Pancreas (tissue), 10 donors: ENCODE measurements around the gene NEDD9. TPM values are rescaled to one million over a fixed set of nuclear protein-coding genes. Genes with fewer than 3 reads are reported as not detected.

Source experiments
- ATAC-seq, 4 donors: fragments of 200-7000 bp; cut with Tn5 transposase; one replicate each; pipeline versions ENCODE4 v1.8.0 to v1.9.1; 2020; ENCODE audit warnings: mild to moderate bottlenecking in 4 of 4, moderate library complexity in 4 of 4
- DNase-seq, 6 donors: peaks; one replicate each; pipeline ENCODE4 v3.0.0-alpha.2; 2020
- FAIRE-seq: peaks from 2 replicates; lab custom pipeline; 2012; peaks lifted over from hg19 to GRCh38; lab: Jason Lieb, UNC
- H3K27ac ChIP-seq, 4 donors: fragments of 200-600 bp; sonication (generic); 1 replicate in 3 of 4; 2 replicates in 1 of 4; pipeline versions ENCODE4 v1.5.0 to v1.8.0; 2020
- H3K27me3 ChIP-seq, 4 donors: fragments of 200-600 bp; one replicate each; pipeline ENCODE4 v1.8.0; 2021
- H3K36me3 ChIP-seq, 3 donors: fragments of 200-600 bp; sonication (generic) in 1 of 3; one replicate each; pipeline versions ENCODE4 v1.5.0 to v1.8.0; 2020 to 2021
- H3K4me1 ChIP-seq, 3 donors: fragments of 200-600 bp; one replicate each; pipeline ENCODE4 v1.8.0; 2021
- H3K4me3 ChIP-seq, 4 donors: fragments of 200-600 bp; sonication (generic) in 2 of 4; one replicate each; pipeline versions ENCODE4 v1.5.0 to v1.8.0; 2020 to 2021
- H3K9me3 ChIP-seq, 4 donors: fragments of 200-600 bp; one replicate each; pipeline ENCODE4 v1.8.0; 2021
- CTCF ChIP-seq, 4 donors: fragments of 200-600 bp; sonication (generic) in 3 of 4; IDR thresholded peaks; one replicate each; pipeline versions ENCODE4 v1.5.0 to v1.8.0; 2021; ENCODE audit warnings: antibody characterized with exemption in 4 of 4
- WGBS, 2 donors: extraction: QIAGEN DNeasy Blood & Tissue Kit; methylation state at CpG; one replicate each; pipeline ENCODE4 v1.1.7; 2013; 5-methylcytosine and 5-hydroxymethylcytosine counted together
- intact Hi-C, 3 donors: fragments of 100-400 bp; cut with DNase I; formaldehyde crosslinking; loops; one replicate each; pipeline versions ENCODE4 v1.11.1 to v1.14.2; 2022
- polyA plus RNA-seq, 2 donors: library from polyadenylated mRNA; stranded (reverse); fragments of 200-250 nt; gene quantifications; one replicate each; pipeline ENCODE4 v1.2.3, GENCODE V29; 2013
- total RNA-seq, 6 donors: library from RNA; stranded (reverse); fragmentation: NEBNext Ultra II Directional in 4 of 6; extraction: Animal tissue kit (Norgen Biotek cat#: 25700) in 4 of 6; gene quantifications; one replicate each; pipeline versions ENCODE4 v1.2.1 to v1.2.4, GENCODE V29; 2021 to 2023
- donor health status: healthy with polysubstance abuse.
- donor health status: DM: no; HTN: no; CAD: no; lungs with moderate emphysema.
- donor health status: DM: no; HTN: no; CAD: no.
- donor health status: control.
- donor health status: control.
- donor health status: Bipolar disorder and iron deficiency.
- donor health status: DM: yes; HTN: yes; CAD: no.
- donor health status: DM: no; HTN: no; CAD: no.
- donor health status: DM: no; HTN: no; CAD: no.
- donor health status: DM: yes; HTN: yes; CAD: no.

The NEDD9 gene
- total and polyA plus RNA-seq, 8 donors = 4.8 to 13.2 (median 8.3) TPM

DNA sequence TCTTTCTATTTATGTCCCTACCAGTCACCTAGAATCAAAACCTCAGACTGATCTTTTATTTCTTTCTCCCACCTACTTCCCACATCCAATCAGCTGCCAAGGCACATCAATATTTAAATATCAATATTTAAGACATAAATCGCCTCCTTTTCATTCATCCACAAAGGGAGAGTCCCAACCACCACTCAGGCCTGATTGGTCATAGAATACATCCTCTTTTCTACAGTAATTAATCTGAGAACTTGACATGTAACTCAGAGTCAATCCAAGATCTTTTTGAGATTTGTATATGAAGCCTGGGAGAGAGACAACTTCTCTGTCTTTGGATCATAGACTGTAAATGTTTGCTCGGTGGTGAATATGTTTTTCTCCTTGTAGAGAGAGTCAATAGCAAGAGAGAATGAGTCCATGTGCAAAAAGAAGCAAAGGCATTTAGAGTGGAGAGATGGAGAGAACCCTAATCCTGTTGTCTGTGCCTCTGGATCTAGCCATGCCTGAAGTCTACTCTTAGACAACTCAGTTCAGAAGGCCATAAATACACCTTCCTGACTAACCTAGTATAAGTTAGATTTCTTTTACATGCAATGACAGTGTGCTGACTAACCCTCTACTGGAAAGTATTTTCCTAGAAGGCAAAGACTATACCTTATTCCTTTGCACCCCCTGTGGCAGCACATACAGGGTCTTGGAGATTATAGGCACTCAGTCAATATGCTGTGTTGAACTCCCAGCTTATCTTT lies 12.1 kb upstream of the NEDD9 start:
- H3K36me3 ChIP-seq = no peaks in the 10 kb centered on the region
- H3K9me3 ChIP-seq = no peaks in the 10 kb centered on the region
- ATAC-seq (no peak), DNase-seq (no peak), FAIRE-seq (no peak)
- no peaks in the 10 kb centered on the region for H3K27me3 ChIP-seq
- H3K4me1 ChIP-seq = peaks cover 0 to 3% (median 0%) of the 10 kb centered on the region in 3 donors
- H3K4me3 ChIP-seq = no peak overlapping the region
- intact Hi-C loops = loop anchor here in 2 of 3 donors (5.0 to 10.0 kb wide), 2 partner anchors 248 to 250 kb away; no protein-coding TSS in a partner anchor
- no peak for TF ChIP-seq CTCF (IDR thresholded peaks at IDR 0.05)
- no peak overlapping the region for H3K27ac ChIP-seq
- WGBS, 2 donors = 47 to 59% methylated on average over 2 of the region's 2 CpGs

DNA sequence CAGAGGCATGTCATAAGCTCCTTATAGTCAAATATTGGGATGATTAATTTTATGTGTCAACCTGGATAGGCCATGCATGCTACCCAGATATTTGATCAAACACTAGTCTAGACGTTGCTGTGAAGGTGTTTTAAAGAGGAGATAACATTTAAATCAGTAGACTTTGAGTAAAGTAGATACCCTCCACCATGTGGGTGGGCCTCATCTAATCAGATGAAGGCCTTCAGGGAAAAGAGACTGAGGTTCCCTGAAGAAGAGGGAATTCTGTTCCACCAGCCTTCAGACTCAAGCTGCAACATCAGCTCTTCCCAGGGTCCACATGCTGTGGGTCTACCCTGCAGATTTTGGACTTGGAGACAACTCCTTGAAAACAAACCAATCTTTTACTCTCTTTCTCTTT lies 11.4 kb upstream of the NEDD9 start:
- Histone ChIP-seq H3K27ac (no peak overlapping the region), H3K9me3 (no peaks in the 10 kb centered on the region), H3K36me3 (no peaks in the 10 kb centered on the region), H3K4me1 (peaks cover 0 to 3% (median 0%) of the 10 kb centered on the region in 3 donors), H3K27me3 (no peaks in the 10 kb centered on the region), H3K4me3 (no peak overlapping the region)
- FAIRE-seq (no peak), DNase-seq (no peak), ATAC-seq (no peak)
- intact Hi-C loops = loop anchor here in 2 of 3 donors (5.0 to 10.0 kb wide), 2 partner anchors 248 to 251 kb away; no protein-coding TSS in a partner anchor
- WGBS, 2 donors = 45 to 49% methylated on average over 1 of the region's 1 CpG
- no peak for TF ChIP-seq CTCF (IDR thresholded peaks at IDR 0.05)

GRCh38 chr6:11242711-11243110 lies 10.2 kb upstream of the NEDD9 start:
- no peak overlapping the region for H3K4me3 ChIP-seq
- intact Hi-C loops = loop anchor here in 2 of 3 donors (5.0 to 10.0 kb wide), 2 partner anchors 250 to 252 kb away; no protein-coding TSS in a partner anchor
- H3K27ac ChIP-seq = no peak overlapping the region
- DNase-seq (no peak), FAIRE-seq (no peak), ATAC-seq (no peak)
- peaks cover 0 to 3% (median 0%) of the 10 kb centered on the region in 3 donors for H3K4me1 ChIP-seq
- no peaks in the 10 kb centered on the region for H3K27me3 ChIP-seq
- no peak for TF ChIP-seq CTCF (IDR thresholded peaks at IDR 0.05)
- H3K36me3 ChIP-seq = no peaks in the 10 kb centered on the region
- H3K9me3 ChIP-seq = no peaks in the 10 kb centered on the region

DNA sequence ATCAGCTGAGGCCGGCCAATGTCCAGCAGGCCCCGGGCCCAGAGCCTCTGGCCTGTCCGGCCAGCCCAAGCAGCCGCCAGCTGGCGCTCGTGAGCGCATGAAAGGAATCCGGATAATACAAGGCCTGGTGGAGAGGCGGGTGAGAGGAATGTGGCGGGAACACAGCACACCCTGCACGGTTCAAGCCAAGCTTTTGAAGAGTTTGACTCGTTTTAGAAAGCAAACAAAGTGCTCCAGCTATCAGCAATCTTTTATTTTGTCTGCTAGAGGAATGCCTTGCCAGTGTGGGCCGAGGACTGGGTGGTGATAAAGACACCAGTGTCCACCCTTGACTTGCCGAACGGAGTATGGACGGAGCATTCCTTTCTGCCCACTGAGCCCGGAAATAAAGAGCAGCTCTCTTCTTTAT lies 9.3 kb upstream of the NEDD9 start:
- Histone ChIP-seq H3K9me3 (no peaks in the 10 kb centered on the region), H3K36me3 (no peaks in the 10 kb centered on the region), H3K27ac (no peak overlapping the region), H3K27me3 (no peaks in the 10 kb centered on the region), H3K4me1 (peaks cover 0 to 3% (median 0%) of the 10 kb centered on the region in 3 donors), H3K4me3 (no peak overlapping the region)
- no peak for FAIRE-seq
- TF ChIP-seq CTCF (IDR thresholded peaks at IDR 0.05) = peak; percentile 58 to 70 (median 67)
- peak; percentile 69 to 90 (median 82) for DNase-seq
- 24 to 35% methylated on average over 17 of the region's 17 CpGs for WGBS, 2 donors
- intact Hi-C loops = loop anchor here in 2 of 3 donors (5.0 to 10.0 kb wide), 2 partner anchors 251 to 253 kb away; no protein-coding TSS in a partner anchor
- peak; percentile 97 to 100 (median 99) for ATAC-seq
